ENCODE results near the gene TMEM39A.

DNA sequence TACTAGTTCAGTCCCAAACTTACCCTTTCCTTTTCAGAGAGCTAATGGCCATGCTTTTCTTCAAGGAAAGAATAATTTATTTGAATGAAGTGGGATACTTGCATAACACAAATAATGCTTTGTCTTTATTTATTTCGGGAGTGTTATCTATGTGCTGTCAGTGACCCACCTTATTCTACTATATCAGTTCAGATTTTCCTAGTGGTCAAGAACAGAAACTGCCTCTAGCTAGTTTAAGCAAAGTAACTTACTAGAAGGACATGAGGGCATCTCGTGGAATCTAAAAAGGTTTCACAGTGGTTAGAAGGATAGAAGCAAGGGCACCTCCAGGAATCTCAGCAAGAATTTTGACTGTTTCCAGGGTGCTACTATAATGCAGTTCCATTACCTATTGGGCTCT lies 31.2 kb upstream of the TMEM39A start:
- TF ChIP-seq, protein P1, sequence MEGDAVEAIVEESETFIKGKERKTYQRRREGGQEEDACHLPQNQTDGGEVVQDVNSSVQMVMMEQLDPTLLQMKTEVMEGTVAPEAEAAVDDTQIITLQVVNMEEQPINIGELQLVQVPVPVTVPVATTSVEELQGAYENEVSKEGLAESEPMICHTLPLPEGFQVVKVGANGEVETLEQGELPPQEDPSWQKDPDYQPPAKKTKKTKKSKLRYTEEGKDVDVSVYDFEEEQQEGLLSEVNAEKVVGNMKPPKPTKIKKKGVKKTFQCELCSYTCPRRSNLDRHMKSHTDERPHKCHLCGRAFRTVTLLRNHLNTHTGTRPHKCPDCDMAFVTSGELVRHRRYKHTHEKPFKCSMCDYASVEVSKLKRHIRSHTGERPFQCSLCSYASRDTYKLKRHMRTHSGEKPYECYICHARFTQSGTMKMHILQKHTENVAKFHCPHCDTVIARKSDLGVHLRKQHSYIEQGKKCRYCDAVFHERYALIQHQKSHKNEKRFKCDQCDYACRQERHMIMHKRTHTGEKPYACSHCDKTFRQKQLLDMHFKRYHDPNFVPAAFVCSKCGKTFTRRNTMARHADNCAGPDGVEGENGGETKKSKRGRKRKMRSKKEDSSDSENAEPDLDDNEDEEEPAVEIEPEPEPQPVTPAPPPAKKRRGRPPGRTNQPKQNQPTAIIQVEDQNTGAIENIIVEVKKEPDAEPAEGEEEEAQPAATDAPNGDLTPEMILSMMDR (IDR thresholded peaks at IDR 0.05) = no peak
- TF ChIP-seq POLR2A (IDR thresholded peaks at IDR 0.05) = no peak
- TF ChIP-seq POLR2AphosphoS5 (IDR thresholded peaks at IDR 0.05) = no peak
- no peak for TF ChIP-seq EP300 (IDR thresholded peaks at IDR 0.05)
